Activated naive CD8-positive, alpha-beta T cell (primary cell): ENCODE results near the gene NR2C2AP.

Experiments
- H3K27ac Mint-ChIP-seq: one replicate; pipeline ENCODE4 v1.8.0; 2021; ENCODE audit warnings: mixed read lengths
- H3K27me3 Mint-ChIP-seq: one replicate; pipeline ENCODE4 v1.8.0; 2021; ENCODE audit warnings: mixed read lengths
- H3K36me3 Mint-ChIP-seq: one replicate; pipeline ENCODE4 v1.8.0; 2021; ENCODE audit warnings: mixed read lengths
- H3K4me1 Mint-ChIP-seq: one replicate; pipeline ENCODE4 v1.8.0; 2021; ENCODE audit warnings: low read depth, mixed read lengths
- H3K4me3 Mint-ChIP-seq: one replicate; pipeline ENCODE4 v1.8.0; 2021; ENCODE audit warnings: mild to moderate bottlenecking, mixed read lengths
- H3K9me3 Mint-ChIP-seq: one replicate; pipeline ENCODE4 v1.8.0; 2021; ENCODE audit warnings: low read depth, mixed read lengths

The NR2C2AP gene

GRCh38 chr19:19155495-19156219, 47.6 kb downstream of the NR2C2AP start:
- Mint-ChIP-seq H3K36me3 (peaks cover 11% of the 10 kb centered on the region), H3K27me3 (no peaks in the 10 kb centered on the region), H3K4me3 (no peak overlapping the region), H3K4me1 (no peaks in the 10 kb centered on the region), H3K9me3 (no peaks in the 10 kb centered on the region), H3K27ac (no peak overlapping the region)

- H3K9me3 Mint-ChIP-seq: no peaks in the 10 kb centered on the region
- H3K4me1 Mint-ChIP-seq: no peaks in the 10 kb centered on the region
- no peak overlapping the region for H3K4me3 Mint-ChIP-seq
- H3K27ac Mint-ChIP-seq: no peak overlapping the region
- H3K27me3 Mint-ChIP-seq: no peaks in the 10 kb centered on the region
- H3K36me3 Mint-ChIP-seq: peaks cover 11% of the 10 kb centered on the region
Observed at GRCh38 chr19:19154768-19155494, 48.3 kb downstream of the NR2C2AP start.

- H3K9me3 Mint-ChIP-seq: no peaks in the 10 kb centered on the region
- H3K4me1 Mint-ChIP-seq: no peaks in the 10 kb centered on the region
- no peak overlapping the region for H3K4me3 Mint-ChIP-seq
- peaks cover 11% of the 10 kb centered on the region for H3K36me3 Mint-ChIP-seq
- no peaks in the 10 kb centered on the region for H3K27me3 Mint-ChIP-seq
- H3K27ac Mint-ChIP-seq: no peak overlapping the region
Observed at GRCh38 chr19:19152668-19153384, 50.4 kb downstream of the NR2C2AP start.

GRCh38 chr19:19151418-19151817, 51.8 kb downstream of the NR2C2AP start:
- no peaks in the 10 kb centered on the region for H3K4me1 Mint-ChIP-seq
- peaks cover 8% of the 10 kb centered on the region for H3K36me3 Mint-ChIP-seq
- H3K27me3 Mint-ChIP-seq: no peaks in the 10 kb centered on the region
- no peak overlapping the region for H3K27ac Mint-ChIP-seq
- H3K9me3 Mint-ChIP-seq: no peaks in the 10 kb centered on the region
- no peak overlapping the region for H3K4me3 Mint-ChIP-seq
